ENCODE data around the gene TUBB6.

TUBB6 gene

DNA sequence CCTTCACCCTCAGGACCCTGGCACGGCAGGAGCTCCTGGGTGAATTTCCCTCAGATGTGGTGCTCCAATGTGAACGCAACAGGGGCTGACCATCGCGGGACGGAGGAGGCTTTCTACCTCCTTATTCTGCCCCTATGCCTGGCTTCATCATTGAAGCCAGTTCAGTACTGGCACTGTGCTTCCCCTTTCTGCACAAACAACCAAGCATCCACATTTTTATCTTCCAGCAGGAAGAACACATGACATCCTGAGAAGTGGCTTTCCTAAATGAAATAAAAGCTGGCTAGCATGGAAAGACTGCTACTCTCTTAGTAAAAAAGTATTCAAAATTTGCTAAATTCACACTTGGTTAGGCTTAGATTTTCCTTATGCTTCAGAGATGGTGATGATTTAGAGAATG is 44.1 kb downstream of the TUBB6 start:
- no peak for DNase-seq (ENCODE audit: low read depth)
- TF ChIP-seq POLR2A (IDR thresholded peaks at IDR 0.05; ENCODE audit: extremely low read depth, insufficient read length), result no peak
- TF ChIP-seq, protein P1, sequence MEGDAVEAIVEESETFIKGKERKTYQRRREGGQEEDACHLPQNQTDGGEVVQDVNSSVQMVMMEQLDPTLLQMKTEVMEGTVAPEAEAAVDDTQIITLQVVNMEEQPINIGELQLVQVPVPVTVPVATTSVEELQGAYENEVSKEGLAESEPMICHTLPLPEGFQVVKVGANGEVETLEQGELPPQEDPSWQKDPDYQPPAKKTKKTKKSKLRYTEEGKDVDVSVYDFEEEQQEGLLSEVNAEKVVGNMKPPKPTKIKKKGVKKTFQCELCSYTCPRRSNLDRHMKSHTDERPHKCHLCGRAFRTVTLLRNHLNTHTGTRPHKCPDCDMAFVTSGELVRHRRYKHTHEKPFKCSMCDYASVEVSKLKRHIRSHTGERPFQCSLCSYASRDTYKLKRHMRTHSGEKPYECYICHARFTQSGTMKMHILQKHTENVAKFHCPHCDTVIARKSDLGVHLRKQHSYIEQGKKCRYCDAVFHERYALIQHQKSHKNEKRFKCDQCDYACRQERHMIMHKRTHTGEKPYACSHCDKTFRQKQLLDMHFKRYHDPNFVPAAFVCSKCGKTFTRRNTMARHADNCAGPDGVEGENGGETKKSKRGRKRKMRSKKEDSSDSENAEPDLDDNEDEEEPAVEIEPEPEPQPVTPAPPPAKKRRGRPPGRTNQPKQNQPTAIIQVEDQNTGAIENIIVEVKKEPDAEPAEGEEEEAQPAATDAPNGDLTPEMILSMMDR (IDR thresholded peaks at IDR 0.05; ENCODE audit: low read depth, low read length), result no peak
- no peak for TF ChIP-seq MYC (IDR thresholded peaks at IDR 0.05; ENCODE audit: low read depth, low read length)
- TF ChIP-seq MAX (IDR thresholded peaks at IDR 0.05; ENCODE audit: low read depth, low read length), result no peak
- H3K4me3 ChIP-seq (ENCODE audit: low read depth, low read length), result no peak overlapping the region

GRCh38 chr18:12359515-12359927 is 51.5 kb downstream of the TUBB6 start:
- no peak overlapping the region for H3K4me3 ChIP-seq (ENCODE audit: low read depth, low read length)
- TF ChIP-seq MYC (IDR thresholded peaks at IDR 0.05; ENCODE audit: low read depth, low read length) (no peak), MAX (IDR thresholded peaks at IDR 0.05; ENCODE audit: low read depth, low read length) (no peak), POLR2A (IDR thresholded peaks at IDR 0.05; ENCODE audit: extremely low read depth, insufficient read length) (no peak)
- TF ChIP-seq, protein P1 (IDR thresholded peaks at IDR 0.05; ENCODE audit: low read depth, low read length), result no peak
- DNase-seq (ENCODE audit: low read depth), result no peak

GRCh38 chr18:12361770-12362378 is 53.8 kb downstream of the TUBB6 start:
- no peak for TF ChIP-seq MAX (IDR thresholded peaks at IDR 0.05; ENCODE audit: low read depth, low read length)
- no peak for DNase-seq (ENCODE audit: low read depth)
- H3K4me3 ChIP-seq (ENCODE audit: low read depth, low read length), result no peak overlapping the region

- H3K4me3 ChIP-seq (ENCODE audit: low read depth, low read length), result no peak overlapping the region
- DNase-seq (ENCODE audit: low read depth), result no peak
- TF ChIP-seq POLR2A (IDR thresholded peaks at IDR 0.05; ENCODE audit: extremely low read depth, insufficient read length) (no peak), MAX (IDR thresholded peaks at IDR 0.05; ENCODE audit: low read depth, low read length) (no peak), MYC (IDR thresholded peaks at IDR 0.05; ENCODE audit: low read depth, low read length) (no peak)
- TF ChIP-seq, protein P1 (IDR thresholded peaks at IDR 0.05; ENCODE audit: low read depth, low read length), result no peak
These were observed 54.6 kb downstream of the TUBB6 start for GRCh38 chr18:12362473-12363174.

GRCh38 chr18:12366379-12366778 is 58.3 kb downstream of the TUBB6 start:
- no peak for DNase-seq (ENCODE audit: low read depth)
- TF ChIP-seq, protein P1 (IDR thresholded peaks at IDR 0.05; ENCODE audit: low read depth, low read length), result no peak
- no peak for TF ChIP-seq MYC (IDR thresholded peaks at IDR 0.05; ENCODE audit: low read depth, low read length)
- TF ChIP-seq POLR2A (IDR thresholded peaks at IDR 0.05; ENCODE audit: extremely low read depth, insufficient read length), result no peak
- no peak for TF ChIP-seq MAX (IDR thresholded peaks at IDR 0.05; ENCODE audit: low read depth, low read length)
- no peak overlapping the region for H3K4me3 ChIP-seq (ENCODE audit: low read depth, low read length)

GRCh38 chr18:12366784-12367183 is 58.7 kb downstream of the TUBB6 start:
- H3K4me3 ChIP-seq (ENCODE audit: low read depth, low read length), result no peak overlapping the region
- TF ChIP-seq POLR2A (IDR thresholded peaks at IDR 0.05; ENCODE audit: extremely low read depth, insufficient read length), result no peak
- no peak for TF ChIP-seq MAX (IDR thresholded peaks at IDR 0.05; ENCODE audit: low read depth, low read length)
- TF ChIP-seq MYC (IDR thresholded peaks at IDR 0.05; ENCODE audit: low read depth, low read length), result no peak
- TF ChIP-seq, protein P1 (IDR thresholded peaks at IDR 0.05; ENCODE audit: low read depth, low read length), result no peak
- DNase-seq (ENCODE audit: low read depth), result no peak
